NCI-H526 treated with DMSO at 0.1 percent for 48 hours (cell line): Measurements from ENCODE around the gene ZNF488.

Experiments
- DNase-seq: peaks from one replicate; lab custom pipeline; 2025; lab: John Stamatoyannopoulos, UW

The ZNF488 gene

DNA sequence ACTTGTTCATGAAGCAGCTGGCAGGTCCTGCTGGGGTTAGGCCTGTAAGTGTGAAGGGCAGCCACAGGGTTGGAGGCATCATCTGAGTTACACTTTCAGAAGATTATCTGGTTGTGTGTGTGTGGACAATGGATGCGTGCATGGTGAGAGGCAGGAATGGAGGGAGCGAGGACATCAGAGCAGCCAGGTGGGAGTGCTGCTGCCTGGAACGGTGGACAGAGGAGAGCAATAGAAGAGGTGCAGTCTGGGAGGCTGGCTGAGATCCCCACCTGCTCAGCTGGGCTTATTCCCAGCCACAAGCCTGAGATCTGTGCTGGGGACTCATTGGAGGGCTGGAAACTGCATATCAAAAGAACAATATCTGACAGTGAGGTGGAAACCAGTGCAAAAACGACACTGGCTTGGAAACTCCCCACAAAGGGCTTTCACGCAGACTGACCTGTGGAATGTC, 17.9 kb downstream of the ZNF488 start:
- DNase-seq: no peak

DNA sequence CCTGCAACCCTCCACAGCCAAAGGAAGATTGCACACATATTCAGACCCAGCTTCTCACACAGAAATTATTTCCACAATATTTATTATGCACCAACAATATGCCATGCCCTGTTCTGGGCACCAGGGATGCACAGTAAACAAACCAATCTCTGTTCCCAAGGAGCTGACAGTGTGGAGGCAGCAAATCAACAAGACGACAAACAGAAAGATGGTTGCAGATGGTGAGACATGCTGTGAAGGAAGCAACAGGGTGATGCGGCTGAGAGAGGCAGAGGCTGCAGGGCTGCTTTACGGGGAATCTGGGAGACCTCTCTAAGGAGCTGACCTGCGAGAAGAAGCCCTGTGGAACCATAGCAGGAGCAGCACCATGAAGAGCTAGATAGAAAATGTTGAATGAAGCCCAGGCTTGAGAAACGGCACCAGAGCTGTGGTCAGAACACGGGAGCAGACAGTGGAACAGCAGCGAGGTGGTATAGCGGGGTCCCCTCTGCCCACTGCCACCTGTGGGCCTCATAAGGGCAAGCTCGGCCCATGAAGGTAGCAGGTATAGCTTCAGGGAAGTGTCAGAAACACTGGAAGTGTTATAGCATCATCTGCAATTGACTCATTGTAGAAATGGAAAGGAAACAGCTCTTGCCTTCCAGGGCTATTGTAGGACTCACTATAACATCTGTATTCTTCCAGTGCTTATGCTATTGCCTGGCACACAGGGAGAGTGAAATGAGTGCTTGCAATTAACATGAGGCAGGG, 18.5 kb downstream of the ZNF488 start:
- DNase-seq: no peak

DNA sequence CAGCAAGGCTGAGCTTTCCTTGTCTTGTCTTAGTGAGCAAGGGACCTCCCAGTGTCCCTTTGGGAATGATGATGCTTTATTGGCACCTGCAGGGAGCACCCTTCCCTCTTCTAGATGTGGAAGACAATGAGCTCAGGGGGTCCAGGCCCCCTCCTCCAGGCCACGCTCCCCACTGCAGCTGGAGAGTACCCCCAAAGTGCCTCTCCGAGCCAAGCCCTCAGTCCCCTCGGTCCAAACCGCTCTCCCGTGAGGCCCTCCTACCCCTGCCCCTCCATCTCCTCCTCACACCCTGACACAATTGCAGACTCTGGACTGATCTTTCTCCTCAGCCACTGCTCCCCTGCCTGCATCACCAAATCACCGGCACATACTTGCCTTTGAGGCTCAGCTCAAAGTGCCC, 19.2 kb downstream of the ZNF488 start:
- no peak for DNase-seq

DNA sequence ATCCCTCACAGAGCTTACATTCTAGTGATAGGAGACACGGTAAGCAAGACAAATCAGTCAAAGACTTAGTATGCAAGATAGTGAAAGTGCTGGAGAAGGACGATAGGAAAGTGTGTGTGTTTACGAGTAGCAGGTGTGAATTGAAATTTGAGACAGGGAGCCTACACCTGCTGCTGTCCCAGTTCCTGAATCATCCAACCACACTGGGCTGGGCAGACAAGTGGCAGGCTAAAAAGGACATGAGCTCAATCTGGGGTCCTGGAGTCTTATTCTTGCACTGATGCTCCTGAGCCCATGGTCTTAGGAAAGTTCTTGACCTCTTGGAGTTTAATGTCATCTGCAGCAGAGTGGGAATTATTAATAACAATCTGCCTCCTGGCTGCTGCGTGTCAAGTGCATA, 19.7 kb downstream of the ZNF488 start:
- peak; percentile 44 for DNase-seq

DNA sequence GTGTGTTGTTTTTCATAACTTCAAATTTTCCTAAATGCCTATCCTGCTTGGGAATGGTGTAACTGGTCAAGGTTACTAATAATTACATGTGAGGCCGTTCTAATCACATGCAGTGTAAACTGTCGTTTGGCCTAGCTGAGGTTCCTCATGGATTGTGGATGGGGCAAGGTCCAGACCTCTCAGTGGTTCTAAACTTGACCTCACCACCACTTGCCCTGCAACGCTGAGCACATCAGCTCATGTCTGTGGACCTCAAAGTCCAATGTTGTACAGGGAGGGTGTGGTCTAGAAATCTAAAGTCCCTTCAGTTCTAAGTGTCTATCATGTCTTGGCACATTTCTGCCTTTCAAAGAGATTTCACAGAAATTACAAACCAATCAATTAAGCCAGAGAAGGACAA, 20.3 kb downstream of the ZNF488 start:
- no peak for DNase-seq

DNA sequence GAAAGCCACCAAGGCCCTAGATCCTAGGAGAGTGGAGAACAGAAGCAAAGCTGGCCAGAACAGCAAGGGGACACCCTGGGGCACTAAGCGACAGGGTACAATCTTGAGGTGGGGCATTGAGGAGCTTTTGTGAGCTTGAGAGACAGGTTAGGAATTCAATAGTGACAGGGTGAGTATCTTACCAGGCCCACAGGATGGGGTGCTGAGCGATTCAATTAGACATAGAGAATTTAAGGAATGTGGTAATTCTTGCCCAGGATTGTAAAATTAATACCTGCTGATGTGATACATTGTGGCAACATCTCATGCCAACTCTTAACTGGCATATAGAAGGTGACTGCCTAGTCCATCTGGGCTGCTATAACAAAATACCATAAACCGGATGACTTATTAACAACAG, 21.9 kb downstream of the ZNF488 start:
- DNase-seq: no peak

DNA sequence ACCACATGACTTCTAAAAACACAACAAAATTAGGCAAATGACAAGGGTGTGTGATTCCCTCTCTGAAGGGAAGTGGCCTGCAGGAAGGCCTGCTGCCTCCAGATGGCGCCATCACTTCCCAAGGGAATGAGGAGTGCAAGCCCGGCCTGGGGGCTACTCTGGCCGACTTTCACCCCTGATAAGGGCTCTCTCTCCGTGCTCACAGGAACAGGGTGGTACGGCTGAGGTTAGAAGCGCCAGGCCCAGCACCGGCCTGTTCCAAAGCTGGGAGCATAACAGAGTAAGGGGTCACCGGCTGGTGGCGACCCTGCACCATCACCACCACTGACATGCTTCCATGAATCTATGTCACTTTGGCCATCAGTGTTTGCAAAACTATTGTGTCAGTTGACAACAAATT, 22.8 kb downstream of the ZNF488 start:
- DNase-seq: no peak

DNA sequence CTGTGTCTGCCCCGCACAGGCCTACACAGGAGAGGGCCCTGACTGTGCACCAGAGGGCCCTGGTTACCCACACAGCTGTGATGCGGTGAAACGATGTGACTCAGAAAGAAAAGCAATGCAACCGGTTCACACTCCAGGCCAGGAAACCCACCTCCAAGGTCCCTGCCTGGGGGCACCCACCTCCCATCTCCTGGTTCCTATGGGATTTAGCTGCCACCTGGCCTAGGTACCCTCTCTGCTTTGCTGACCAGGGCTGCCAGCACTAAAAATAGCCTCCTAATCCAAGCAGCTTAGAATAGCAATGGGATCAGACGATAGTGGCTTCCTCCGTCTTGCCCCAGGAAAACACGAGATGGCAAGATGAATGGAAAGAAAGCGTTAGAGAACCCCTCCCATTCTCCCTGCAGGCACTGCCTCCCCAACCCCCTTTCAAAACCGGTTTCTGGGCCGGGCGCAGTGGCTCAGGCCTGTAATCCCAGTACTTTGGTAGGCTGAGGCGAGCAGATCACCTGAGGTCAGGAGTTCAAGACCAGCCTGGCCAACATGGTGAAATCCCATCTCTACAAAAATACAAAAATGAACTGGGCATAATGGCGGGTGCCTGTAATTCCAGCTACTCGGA, 23.6 kb downstream of the ZNF488 start:
- no peak for DNase-seq

DNA sequence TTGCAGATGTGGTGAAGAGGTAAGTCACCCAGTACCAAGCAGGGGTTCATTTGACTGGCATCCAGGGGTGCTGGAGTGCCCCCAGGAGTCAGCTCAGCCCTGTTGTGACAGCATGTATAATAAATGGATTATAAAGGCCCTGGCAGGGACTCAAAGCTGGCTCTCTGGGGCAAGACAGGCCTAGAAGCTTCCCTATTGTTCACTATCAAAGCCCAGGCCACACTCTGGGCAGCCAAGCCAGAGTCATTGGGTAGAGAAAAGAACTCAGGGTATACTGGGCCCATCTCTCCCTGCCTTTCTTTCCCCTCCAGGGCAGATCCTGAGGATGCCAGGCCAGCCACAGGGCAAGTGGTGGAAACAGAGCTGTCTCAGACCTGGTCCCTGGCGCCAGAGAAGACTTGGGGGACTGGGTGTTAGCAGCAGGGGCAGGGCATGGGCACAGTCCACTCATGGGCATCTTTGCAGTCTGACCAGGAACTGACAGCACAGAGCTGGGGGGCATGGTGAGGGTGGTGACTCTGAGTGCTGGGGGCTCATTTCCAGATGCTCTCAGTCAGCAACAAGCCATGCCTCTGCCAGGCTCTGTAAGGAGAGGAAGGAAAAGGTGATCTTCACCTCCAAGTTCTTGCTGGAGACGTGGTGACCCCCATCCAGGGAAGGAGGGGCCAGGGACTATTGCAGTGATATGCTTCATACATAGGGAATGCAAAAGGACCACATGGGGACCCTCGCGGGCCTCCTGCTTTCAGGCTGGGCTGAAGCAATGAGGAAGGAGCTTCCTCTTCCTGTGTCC, 24.3 kb downstream of the ZNF488 start:
- DNase-seq: no peak

DNA sequence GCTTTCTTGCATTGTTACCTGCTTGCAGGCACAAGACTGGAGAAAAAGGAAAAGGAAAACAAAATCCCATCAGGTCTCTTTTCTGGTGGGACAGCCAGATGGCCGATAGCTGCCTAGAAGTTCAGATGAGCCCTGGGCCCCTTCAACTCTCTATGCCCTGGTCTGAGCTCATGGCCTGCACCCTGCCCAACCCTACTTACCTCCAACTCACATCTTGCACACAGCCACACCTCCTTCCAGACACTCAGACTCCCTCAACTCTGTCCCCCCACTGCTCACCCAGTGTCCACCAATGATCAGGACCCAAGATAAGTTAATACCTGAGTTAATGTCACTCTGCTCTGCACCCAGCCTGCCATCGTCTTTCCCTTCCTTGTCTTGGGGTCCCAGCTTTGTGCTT, 25.0 kb downstream of the ZNF488 start:
- DNase-seq: no peak

DNA sequence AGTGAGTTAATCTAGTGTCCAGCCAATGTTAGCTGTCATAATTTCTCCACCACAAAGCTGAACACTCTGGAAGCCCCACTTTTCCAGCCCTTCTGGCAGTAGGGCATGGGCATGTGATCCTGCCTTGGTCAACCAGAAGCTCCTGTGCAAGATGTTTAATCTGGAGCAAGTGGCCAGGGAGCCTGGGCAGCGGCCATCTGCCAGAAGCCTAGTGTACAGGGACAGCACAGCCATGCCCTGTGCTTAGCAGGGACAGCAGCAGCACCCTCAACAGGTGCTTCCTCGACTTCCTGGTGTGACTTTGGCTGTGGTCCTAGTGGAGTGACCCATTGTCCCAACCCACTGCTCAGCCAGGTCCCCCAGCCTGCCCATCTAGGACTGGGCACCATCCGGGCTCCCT, 25.6 kb downstream of the ZNF488 start:
- no peak for DNase-seq

DNA sequence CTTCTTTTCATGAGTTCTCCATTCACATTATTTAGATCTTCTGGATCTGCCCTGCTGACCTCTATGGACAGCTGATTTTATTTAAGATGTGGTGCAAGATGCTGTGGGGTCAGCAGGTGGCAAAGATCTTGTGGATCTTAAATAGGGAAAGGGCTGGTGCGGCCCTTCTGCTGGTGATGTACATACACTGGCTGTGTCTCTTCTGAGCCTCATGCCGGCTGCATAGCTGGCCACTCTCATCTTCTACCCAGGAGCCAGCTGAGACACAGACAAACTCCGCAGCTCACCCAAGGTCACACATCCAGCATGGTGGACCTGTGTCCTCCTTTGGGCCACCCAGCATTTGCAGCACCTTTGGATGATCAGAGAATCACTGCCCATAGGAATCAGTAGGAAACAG, 26.2 kb downstream of the ZNF488 start:
- DNase-seq: no peak

DNA sequence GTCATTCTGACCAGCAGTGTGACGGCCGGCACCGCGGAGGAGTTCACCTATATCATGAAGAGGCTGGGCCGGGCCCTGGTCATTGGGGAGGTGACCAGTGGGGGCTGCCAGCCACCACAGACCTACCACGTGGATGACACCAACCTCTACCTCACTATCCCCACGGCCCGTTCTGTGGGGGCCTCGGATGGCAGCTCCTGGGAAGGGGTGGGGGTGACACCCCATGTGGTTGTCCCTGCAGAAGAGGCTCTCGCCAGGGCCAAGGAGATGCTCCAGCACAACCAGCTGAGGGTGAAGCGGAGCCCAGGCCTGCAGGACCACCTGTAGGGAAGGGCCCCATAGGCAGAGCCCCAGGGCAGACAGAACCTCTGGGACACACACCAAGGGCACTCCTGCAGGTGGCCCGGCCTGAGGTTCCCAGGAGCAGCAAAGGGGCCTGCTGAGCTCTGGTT, 26.9 kb downstream of the ZNF488 start:
- DNase-seq: no peak

DNA sequence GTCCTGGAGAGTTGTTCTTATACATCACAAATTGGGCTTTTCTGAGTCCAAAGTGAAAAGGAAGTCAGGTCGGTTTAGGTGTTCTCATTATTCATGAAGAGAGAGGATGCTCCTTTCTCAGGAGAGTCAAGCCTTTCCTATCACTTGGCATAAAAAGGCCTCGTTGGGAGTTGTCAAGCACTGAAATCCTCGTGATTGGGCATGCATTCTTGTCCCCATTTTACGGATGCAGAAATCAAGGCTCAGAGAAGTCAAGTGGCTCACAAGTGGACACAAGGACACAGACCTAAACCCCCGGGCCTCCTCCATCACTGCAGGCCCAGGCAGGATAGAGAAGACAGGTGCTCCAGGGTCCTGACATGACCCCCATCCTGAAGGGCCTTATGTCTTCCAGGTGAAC, 27.4 kb downstream of the ZNF488 start:
- no peak for DNase-seq

DNA sequence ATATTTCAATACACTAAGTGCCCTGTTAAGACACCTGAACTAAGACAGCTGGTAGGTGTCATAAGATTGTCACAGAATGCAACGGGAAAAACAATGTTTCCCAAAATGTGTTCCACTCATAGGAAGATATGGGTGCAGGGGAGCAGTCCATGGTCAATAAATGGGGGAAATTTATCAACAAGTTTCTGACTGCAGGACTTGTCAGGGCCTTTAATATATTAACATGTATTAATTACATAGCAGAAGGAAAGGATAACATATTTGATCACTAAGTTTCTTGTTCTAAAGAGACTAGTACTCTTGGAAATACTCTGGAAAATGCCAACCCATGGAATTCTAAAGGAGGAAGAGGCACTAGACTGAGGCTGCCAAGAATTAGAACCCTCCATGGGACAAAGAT, 29.2 kb downstream of the ZNF488 start:
- no peak for DNase-seq

DNA sequence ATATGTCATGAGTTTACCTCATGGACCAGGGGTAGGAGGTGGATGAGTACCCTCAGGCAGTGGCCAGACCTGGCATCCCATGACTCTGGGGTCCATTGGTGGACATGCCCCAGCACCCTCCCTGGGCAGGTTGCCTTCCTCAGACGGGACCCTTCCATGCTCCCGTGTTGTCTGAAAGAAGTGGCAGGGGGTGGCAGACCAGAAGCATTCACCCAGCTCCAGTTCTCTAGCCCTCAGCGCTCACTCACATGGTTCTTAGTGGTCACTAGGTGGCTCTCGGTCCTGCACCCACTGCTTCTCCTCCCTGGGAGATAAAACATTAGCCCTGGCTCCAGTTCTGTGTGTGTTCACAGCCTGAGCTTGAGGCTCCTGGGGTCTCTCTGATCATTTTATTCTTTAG, 29.9 kb downstream of the ZNF488 start:
- no peak for DNase-seq

DNA sequence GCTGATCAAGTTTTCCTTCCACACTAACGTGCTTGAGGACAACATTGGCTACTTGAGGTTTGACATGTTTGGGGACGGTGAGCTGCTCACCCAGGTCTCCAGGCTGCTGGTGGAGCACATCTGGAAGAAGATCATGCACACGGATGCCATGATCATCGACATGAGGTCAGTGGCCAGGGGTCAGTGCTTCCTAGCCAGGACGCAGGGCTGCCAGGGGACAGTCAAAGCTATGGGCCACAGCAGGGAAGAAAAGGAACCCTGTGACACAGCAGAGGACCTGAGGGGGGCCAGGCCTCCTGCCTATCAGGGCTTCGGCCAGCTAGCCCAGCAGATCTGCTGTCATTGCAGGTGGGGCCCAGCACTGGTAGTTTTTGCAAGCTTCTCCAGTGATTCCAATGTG, 30.7 kb downstream of the ZNF488 start:
- no peak for DNase-seq

DNA sequence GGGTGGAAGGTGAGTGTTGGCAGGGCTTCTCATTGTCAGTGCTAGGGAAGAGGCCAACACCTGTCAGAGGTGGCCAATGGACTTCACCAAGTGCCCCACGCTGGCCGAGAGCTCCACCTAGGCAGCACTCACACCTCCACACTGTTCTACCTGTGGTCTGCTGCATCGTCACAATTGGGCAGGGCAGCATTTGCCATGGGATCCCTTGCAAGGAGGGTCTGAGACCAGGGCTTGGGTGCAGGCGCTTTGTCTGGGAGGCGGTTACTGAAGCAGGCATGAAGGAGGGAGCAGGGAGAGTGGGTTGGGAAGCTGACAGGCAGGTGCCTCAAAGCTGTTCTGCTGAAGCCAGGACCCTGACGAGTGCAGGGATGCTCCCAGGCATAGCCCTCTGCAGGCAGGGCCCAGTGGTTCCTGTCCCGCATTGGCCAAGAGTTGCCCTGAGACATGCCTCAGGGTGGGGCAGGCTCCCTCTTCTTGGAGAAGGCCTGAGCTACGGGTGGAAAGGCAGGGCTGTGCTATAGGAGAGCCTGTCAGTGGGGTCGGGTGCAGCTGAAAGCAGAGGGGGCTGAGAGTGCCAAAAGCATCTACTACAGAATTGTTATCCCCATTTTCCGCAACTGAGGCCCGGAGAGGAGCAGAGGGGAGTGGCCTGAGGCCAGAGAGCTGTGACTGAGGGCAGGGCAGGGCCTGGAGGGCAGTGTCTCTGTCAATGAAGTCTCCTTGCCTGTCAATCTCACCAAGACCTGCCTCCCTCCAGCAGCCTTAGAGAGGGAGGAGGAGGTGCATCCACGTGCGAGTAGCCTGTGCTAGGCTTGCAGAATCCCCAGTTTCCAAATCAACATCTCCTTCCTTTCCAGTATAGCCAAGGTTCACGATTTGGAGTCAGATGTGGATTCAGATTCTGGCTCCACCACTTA, 31.9 kb downstream of the ZNF488 start:
- no peak for DNase-seq

DNA sequence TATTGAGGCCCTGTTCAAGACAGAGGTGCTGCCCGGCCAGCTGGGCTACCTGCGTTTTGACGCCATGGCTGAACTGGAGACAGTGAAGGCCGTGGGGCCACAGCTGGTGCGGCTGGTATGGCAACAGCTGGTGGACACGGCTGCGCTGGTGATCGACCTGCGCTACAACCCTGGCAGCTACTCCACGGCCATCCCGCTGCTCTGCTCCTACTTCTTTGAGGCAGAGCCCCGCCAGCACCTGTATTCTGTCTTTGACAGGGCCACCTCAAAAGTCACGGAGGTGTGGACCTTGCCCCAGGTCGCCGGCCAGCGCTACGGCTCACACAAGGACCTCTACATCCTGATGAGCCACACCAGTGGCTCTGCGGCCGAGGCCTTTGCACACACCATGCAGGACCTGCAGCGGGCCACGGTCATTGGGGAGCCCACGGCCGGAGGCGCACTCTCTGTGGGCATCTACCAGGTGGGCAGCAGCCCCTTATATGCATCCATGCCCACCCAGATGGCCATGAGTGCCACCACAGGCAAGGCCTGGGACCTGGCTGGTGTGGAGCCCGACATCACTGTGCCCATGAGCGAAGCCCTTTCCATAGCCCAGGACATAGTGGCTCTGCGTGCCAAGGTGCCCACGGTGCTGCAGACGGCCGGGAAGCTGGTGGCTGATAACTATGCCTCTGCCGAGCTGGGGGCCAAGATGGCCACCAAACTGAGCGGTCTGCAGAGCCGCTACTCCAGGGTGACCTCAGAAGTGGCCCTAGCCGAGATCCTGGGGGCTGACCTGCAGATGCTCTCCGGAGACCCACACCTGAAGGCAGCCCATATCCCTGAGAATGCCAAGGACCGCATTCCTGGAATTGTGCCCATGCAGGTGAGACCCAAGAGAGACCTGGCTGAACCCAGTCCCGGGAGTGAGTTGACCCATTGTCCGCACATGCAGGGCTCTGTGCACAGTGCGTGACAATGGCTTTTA, 33.1 kb downstream of the ZNF488 start:
- DNase-seq: no peak

DNA sequence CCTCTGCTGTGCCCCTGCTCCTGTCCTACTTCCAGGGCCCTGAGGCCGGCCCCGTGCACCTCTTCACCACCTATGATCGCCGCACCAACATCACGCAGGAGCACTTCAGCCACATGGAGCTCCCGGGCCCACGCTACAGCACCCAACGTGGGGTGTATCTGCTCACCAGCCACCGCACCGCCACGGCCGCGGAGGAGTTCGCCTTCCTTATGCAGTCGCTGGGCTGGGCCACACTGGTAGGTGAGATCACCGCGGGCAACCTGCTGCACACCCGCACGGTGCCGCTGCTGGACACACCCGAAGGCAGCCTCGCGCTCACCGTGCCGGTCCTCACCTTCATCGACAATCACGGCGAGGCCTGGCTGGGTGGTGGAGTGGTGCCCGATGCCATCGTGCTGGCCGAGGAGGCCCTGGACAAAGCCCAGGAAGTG, 34.1 kb downstream of the ZNF488 start:
- DNase-seq: no peak

DNA sequence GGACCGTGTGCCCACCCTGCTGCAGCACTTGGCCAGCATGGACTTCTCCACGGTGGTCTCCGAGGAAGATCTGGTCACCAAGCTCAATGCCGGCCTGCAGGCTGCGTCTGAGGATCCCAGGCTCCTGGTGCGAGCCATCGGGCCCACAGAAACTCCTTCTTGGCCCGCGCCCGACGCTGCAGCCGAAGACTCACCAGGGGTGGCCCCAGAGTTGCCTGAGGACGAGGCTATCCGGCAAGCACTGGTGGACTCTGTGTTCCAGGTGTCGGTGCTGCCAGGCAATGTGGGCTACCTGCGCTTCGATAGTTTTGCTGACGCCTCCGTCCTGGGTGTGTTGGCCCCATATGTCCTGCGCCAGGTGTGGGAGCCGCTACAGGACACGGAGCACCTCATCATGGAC, 34.6 kb downstream of the ZNF488 start:
- no peak for DNase-seq
